AG10803 (cell line): ENCODE measurements around the gene OOSP1.

Experiments
- DNase-seq: peaks from one replicate; pipeline ENCODE4 v3.0.0; 2010; ENCODE audit warnings: low read depth
- H3K4me3 ChIP-seq: 2 replicates; pipeline ENCODE4 v1.5.1; 2011; ENCODE audit warnings: mild to moderate bottlenecking, low read length, control low read depth
- CTCF ChIP-seq: conservative IDR thresholded peaks from 2 replicates; pipeline ENCODE4 v1.5.1; 2011; ENCODE audit warnings: mild to moderate bottlenecking, low read length, control low read depth, inconsistent platforms

Gene OOSP1

GRCh38 chr11:59997800-59998199 lies 59.6 kb downstream of the OOSP1 start:
- H3K4me3 ChIP-seq, result no peak overlapping the region
- no peak for DNase-seq
- no peak for TF ChIP-seq CTCF

- no peak for TF ChIP-seq CTCF
- H3K4me3 ChIP-seq, result no peak overlapping the region
- DNase-seq, result no peak
Measured at GRCh38 chr11:59999691-60000090, 61.5 kb downstream of the OOSP1 start.

DNA sequence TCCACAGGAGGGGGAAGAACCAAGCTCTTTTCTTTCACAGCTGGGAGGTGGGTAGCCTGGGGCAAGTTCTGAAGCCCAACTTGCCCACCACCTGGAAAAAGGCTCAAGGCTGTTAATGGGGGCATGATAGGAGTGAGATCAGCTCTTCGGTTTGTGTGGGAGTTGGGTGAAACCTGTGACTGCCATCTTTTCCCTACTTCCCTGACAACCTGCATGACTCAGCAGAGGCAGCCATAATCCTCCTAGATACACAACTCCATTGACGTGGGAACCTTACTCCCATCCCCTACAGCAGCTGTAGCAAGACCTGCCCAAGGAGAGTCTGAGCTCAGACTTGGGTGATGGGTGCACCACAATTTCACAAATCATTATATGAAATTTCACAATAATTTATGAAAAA lies 65.5 kb downstream of the OOSP1 start:
- TF ChIP-seq CTCF, result no peak
- DNase-seq, result no peak
- H3K4me3 ChIP-seq, result no peak overlapping the region

DNA sequence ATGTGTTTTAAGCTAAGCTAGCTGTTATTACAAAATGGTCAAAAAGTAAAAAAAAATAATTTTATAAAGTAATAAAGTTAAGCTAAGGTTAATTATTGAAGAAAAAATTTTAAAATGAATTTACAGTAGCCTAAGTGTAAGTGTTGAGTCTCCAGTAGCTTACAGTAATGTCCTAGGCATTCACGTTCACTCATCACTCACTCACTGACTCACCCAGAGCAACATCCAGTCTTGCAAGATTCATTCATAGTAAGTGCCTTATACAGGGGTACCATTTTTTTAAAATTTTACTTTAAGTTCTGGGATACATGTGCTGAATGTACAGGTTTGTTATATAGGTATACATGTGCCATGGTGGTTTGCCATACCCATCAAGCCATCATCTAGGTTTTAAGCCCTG lies 67.1 kb downstream of the OOSP1 start:
- H3K4me3 ChIP-seq, result no peak overlapping the region
- no peak for TF ChIP-seq CTCF
- DNase-seq, result no peak
